Putamen (tissue), 1 donor: ENCODE measurements around the gene CRYBA1.
A peak's percentile ranks its signal among the peaks of the same experiment; 100 is the strongest.
"Not testable (repeated sequence)": the region's sequence is repeated elsewhere in the genome, so short reads cannot be mapped to it uniquely, and the experiment has no call there.

Experiments
- DNase-seq: peaks from one replicate; pipeline ENCODE4 v3.0.0-alpha.2; 2016; ENCODE audit warnings: low spot score

Gene CRYBA1

DNA sequence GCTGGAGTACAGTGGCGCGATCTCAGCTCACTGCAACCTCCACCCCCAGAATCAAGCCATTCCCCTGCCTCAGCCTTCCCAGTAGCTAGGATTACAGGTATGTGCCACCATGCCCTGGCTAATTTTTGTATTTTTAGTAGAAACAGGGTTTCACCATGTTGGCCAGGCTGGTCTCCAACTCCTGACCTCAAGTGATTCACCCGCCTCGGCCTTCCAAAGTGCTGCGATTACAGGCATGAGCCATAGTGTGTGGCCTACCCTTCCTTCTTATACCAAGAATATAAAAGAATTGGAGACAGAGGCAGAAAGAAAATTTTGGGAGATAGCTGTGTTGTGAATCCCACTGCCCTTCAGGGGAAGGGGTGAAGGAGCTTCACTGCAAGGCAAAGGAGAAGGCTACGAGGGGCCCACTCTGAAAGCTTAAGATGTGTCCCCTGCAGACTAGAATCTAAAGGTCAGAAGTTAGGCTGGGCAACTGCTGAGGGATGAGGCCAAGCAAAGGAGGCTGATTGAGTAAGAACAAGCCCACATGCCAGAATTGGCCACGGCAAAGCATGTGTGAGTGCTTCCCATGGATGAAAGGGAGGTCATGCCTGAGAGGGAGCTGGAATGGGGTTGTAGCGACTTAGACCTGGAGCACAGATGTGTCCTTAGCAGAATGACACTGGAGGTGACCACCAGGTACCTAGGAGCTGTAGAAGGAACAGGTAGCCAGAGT, 8.4 kb upstream of the CRYBA1 start:
- no peak for DNase-seq

DNA sequence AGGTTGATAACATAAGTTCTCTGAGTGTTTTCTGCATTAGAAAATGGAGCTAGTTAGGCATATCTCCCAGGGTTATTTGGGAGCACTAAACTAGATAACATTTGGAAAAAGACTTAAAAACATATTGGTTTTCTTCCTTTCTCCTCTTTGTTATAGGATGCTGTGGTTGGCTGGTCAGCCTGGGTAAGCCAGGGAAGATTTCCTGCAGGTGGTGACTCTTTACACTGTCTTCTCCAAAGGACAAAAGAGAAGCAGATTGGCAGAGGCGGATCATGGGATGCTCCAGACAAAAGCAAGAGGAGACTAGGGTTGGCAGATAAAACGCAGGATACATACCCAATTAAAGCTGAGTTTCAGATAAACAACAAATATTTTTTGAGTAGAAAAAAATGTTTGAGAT, 6.2 kb upstream of the CRYBA1 start:
- DNase-seq = no peak

DNA sequence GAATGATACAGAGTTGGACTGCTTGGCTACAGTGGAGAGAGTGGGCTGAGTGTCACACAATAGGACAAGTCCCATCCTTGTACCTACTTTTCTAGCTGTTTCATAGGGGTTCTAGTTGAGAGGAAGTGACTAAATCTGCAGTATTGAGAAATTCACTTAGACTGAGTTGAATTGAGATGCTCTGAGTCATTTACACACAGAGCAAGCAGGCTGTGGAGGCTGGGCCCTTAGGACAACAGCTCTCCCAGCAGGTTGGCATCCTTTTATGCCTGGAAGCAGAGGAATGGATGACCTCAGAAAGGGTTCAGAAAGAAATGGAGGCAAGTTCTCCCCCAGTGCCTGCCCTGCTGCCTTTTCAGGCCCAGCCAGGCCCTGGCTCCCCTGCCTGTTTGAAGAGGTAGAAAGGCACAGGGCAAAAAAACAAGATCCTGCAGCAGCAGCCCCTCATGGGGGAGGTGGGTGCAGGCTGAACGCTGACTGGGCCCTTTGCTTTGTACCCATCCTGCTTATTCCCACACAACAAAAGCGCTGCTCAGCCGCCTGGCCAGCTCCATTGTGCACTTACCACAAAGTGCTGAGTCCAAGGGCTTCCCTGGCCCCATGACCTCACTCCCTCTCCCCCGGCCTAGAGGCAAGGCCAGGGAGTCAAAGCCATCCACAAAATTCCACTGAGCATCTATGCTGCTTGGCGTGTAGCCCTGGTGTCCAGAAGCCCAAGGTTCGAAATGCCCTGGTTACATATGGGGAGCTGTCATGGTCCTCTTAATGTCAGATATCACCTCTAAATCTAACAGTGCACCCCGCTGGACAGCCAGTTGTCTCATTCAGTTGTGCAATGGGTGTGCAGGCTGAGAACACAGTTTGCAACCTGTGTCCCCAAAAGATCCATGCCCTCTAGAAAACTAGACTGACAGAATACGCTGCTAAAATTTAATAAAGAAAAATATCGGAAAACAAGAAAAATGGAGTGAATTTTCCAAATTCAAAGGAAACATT, 5.4 kb upstream of the CRYBA1 start:
- DNase-seq = peak; percentile 28

DNA sequence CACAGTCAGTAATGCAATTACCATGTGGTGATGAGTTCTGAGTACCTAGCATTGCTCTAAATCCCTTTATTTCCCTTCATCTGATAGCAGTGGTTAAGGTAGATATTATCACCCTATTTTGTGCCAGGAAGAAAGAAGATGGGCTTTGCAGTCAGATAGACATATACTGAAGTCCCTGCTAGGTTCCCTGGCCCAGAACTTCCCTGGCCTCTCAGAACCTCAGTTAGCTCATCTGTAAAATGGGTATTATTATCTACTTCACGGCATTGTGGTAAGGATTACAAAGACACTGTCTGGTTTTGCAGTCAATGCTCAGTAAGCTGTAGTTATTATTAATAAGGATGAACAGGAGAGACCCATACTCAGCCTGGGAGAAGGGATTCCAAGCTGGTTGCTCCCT, 4.6 kb upstream of the CRYBA1 start:
- no peak for DNase-seq

DNA sequence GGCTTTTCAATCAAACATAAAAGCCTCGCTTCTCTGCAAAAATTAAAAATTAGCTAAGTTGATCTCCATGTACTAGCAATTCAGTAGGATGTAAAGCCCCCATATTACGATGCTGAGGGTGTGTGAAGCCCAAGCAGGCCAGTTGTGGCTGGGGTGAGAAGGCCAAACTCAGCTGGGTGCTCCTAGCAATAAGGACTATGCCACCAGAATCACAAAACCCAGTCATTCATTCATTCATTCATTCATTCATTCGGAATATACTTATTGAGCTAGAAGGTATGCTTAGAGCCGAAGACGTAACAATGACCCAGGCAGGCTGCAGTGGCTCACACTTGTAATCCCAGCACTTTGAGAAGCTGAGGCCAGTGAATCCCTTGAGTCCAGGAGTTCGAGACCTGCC, 3.9 kb upstream of the CRYBA1 start:
- no peak for DNase-seq

DNA sequence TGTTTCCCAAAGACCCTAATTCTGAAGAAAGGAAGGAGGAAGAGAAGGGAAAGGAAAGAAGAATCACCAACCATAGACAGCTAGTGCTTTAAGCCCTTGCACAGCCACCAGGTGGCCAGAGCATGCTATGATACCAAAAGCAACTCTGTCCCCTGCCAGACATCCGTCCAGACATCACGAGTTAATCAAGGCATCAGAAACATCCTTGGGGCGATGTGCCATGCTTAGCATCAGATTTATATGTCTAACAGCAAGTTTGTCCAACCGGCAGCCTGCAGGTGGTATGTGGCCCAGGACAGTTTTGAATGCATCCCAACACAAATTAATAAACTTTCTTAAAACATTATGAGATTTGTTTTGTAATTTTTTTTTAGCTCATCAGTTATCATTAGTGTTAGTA, 2.9 kb upstream of the CRYBA1 start:
- DNase-seq = no peak

DNA sequence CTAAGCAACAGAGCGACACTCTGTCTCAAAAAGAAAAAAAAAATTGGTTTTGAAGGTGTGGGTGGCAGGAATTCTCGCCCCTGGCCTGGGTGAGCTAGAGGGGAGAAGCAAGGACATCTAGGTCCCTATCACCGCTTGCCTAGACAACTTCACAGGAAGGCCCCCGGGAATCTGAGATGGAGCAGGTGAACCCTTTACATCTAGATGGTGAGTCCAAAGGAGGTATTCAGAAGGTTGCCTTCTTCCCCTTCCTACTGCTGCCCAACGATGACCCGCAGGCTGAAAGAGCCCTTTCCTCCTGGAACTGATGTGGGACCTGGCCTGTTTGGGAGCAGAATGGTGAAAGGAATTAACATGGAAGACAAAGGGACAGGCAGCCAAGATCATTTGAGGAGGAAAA, 1.3 kb upstream of the CRYBA1 start:
- DNase-seq = no peak

DNA sequence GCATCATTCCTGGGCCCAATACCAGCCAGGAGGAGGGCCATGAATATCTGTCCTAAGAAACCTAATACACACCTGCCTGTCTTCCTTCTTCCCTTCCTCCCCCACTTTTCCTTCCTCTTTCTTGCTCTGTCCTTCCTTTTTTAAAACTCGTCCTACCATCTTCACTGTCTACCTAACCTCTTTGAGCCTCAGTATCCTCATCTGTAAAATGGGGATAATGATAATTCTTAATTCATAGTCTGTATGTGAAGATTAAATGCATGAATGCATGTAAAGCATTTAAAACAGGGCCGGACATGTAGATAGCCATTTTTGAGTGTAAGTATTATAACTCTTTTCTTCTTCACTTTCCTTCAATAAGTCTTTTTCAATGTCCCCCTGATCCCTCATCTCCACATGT, 560 bp downstream of the CRYBA1 start:
- no peak for DNase-seq

DNA sequence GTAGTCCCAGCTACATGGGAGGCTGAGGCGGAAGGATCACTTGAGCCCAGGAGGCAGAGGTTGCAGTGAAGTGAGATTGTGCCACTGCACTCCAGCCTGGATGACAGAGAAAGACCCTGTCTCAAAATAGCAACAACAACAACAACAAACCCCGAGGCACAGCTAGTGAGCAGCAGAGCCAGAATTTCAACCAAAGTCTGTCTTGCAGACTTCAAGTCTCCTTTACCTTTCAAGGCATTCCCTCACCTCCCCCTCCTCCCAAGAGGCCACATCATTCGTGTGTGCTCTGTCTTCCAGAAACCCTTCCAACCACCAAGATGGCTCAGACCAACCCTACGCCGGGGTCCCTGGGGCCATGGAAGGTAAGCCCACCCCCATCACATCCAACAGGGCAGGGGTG, 2.2 kb downstream of the CRYBA1 start:
- no peak for DNase-seq

DNA sequence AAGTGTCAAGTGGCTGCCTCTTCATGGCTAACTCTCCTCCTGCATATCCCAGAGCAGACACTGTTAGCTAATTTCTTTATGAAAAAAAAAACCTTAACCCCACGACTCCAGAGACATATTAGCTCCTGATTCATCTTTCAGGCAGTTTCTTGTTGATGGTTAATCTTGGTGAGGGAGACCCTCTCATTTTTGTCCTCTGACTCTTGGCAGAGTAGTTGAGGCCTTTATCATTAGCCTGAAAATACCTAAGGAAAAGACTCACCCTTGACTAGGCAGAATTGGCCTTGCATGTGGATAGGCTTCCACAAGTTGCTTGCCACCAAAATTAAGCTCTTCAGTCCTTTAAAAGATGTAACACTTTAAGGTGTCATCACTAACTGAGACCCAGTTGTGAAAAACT, 4.0 kb downstream of the CRYBA1 start:
- DNase-seq = no peak

DNA sequence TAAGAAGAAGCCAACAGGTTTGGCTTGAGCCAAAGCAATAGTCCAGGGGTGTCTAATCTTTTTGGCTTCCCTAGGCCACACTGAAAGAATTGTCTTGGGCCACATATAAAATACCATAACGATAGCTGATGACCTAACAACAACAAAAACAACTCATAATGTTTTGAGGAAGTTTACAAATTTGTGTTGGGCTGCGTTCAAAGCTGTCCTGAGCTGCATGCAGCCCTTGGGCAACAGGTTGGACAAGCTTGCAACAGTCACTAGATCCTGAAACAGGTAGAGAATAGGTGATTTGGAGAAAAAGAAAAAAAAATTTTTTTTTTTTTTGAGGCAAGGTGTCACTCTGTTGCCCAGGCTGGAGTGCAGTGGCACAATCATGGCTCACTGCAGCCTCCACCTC, 4.5 kb downstream of the CRYBA1 start:
- no peak for DNase-seq

DNA sequence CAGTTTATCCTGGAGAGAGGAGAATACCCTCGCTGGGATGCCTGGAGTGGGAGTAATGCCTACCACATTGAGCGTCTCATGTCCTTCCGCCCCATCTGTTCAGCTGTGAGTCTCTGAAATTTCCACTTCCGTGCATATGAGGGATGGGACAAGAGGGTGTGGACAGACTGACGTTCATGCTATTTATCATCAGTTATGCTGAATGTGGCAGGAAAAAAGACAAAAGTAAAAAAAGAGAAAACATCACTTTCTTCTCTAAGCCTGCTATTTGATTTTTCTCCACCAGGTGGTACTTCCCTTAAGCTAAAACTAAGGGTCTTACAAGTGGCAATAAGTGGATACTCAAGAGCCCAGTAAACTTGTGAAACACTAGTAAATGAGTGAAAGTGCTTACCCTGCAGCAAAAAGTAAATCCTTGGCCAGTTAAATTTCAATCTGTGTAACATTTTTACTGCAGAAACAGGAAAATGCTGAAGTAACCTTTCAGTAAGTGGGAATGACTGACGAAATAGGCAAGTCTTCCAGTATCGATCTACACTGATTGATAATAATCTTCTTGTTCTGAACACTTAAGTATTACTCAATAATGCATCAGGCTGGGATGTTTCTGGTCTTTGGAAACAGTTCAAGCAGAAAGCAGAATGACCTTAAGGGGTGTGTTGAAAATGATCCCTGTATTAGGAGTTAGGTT, 5.6 kb downstream of the CRYBA1 start:
- DNase-seq = no peak

DNA sequence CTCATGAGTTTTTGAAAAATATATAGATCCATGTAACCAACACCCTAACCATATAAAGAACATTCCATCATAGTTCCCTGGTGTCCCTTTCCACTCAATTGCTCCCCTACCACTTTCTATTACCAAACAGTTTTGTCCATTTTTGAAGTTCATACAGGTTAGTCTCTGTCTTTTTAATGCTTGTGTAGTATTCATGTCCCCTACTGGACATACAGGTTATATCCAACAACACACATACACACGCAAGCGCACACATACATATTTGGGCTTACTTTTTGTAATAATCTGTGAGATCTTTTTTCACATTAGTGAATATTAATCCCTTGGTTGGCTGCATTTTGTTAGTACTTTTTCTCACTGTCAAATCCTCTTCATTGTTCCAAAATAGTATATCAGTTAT, 6.4 kb downstream of the CRYBA1 start:
- DNase-seq = no peak

DNA sequence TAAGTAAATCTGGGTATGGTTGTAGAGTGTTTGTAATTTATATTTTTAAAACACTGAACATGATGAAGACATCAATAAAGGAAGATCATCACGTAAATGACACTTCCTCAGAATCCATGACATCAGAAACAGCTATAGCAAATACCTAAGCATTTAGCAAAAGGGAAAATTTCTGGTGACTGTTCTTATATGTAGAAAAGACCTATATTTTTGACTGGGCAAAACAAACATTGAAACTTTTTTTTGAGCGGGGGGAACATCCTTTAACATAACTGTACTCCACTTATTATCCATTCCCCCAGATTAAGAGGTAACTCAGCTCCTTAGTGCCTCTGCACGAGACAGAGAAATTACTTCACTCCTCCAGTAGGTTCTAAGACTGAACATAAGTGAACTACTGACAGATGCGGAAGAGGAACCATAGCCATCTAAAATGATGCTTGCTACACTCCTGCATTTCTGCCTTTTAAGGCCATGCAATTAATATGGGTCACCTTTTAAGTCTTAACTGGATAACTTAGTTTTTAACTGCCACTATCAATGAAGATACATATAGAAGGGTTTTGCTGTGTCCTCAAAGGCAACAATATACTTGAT, 9.4 kb downstream of the CRYBA1 start:
- DNase-seq = no peak

DNA sequence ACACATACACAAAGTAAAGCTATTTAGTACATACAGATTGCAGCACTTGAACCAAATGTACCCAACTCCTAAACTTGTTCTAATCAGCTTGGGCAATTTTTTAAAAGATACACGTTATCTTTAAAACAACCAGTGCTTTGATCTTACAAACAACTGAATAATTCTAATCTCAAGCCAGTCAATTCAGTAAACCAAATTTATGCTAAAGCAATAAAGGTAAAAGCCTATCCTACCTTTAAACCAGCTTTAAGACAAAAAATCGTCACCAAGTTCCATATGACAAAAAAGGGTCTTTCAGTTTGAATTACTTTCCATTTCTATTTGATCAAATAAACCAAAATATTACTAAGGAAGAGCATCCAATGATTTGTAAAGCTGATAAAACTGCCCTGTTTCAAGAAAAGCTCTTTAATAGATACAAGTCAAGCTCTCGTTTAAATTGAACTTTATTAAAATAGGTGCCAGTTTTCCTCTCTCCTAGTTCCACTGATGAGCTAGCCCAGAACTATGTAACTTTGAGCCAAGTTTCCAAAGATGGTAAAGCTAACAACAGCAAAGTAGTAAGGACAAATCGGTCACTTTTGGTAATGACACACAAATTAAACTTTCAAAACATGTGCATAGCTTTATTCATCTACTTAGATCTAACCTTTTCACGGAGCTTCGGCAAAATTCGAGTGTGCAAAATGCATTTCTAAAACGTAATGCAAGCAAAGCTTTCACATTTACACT, 10.2 kb downstream of the CRYBA1 start:
- no peak for DNase-seq

DNA sequence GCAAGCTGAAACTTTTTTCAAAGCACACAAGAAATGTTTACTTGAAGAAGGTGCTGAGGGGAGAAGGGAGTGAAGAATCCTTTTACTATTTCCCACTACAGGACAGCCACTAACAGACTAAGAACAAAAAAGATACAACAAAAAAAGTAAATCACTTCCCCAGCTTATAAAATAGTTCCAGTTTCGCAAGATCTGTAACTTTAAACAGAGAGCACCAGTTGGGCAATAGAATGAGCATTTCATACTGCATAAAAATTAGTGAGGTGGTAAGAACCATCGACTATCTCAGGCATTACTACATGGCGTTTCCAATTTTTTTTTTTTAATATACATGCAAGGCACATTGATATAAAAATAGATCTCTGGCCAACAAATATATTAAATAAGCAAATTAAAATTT, 11.1 kb downstream of the CRYBA1 start:
- DNase-seq = no peak

DNA sequence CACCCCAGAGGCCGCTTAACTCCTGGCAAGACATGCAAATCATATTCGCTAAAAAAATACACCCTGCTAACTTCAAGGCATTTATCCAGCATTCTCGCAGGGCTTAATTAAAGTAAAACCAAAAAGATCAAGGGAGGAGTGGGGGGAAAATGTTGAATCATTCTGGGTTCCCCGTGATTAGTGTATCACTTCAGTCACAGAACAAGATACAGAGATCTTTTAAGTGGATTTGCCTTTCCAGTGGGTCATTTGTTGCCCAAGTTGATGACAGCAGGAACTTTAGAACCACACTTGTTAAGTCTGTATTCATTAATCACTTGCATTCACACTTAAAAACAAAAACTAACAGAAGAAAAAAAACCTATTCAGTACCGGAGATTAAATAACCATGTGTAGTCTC, 17.3 kb downstream of the CRYBA1 start:
- DNase-seq = no peak

DNA sequence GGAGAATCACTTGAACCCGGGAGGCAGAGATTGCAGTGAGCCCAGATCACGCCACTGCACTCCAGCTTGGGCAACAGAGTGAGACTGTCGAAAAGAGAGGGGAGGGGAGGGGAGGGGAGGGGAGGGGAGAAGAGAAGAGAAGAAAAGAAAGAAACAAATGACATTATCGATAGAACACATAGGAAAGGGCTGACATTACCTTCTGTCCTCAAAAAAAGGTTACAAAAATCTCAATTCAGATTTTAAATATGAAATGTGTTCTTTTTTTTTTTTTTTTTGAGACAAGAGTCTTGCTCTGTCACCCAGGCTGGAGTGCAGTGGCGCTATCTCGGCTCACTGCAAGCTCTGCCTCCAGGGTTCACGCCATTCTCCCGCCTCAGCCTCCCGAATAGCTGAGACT, 25.3 kb downstream of the CRYBA1 start:
- DNase-seq = not testable (repeated sequence)

DNA sequence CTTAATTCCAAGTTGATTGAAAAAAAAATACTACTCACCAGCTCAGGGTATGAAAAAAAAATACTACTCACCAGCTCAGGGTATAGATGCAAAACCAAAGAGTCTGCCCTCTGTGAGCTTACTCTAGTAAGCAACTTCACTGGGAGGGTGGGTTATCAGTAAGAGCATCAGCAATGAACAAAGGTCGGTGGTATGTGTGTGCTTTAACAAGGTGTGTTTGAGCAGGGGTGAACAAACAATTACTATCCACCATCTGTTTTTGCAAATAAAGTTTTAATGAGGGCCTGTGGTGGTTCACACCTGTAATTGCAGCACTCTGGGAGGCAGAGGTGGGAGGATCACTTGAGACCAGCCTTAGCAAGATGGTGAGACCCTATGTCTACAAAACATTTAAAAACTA, 27.3 kb downstream of the CRYBA1 start:
- no peak for DNase-seq

DNA sequence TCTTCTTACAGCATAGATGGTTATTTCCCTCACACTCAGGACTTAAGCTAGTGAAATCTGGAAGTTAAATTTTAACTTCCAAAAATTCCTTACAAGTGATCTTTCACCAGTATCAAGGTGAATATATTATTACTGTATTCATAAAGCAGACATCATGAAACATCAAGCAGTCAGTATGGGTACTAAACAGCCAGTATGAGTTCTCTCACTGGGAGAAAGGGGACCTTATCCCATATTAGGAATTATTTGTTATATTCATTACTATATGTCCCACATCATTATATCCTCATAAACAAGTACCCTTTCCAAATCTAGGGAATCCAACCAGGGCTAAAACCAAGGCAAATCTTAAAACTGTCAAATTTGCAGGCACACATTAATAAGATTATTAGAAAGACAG, 32.0 kb downstream of the CRYBA1 start:
- no peak for DNase-seq

DNA sequence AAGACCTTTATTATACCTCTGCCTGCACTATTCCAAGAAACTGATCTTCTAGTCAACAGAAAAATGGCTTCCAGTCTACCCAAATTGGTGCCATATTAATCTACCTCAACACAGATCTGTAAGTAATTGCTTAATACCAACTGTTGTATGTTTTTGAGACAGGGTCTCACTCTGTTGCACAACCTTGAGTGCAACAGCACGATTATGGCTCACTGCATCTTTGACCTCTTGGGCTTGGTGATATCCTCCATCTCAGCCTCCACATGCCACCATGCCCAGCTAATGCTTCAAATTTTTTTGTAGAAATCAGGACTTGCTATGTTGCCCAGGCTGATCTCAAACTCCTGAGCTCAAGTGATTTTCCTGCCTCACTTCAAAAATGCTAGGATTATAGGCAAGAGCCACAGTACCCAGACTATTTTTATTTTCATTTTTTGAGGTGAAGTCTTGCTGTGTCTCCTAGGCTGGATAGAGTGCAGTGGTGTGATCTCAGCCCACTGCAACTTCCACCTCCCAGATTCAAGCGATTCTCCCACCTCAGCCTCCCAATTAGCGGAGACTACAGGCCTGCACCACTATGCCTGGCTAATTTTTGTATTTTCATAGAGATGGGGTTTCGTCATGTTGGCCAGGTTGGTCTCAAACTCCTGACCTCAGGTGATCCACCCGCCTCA, 32.9 kb downstream of the CRYBA1 start:
- DNase-seq = no peak
